Measurements from ENCODE around the gene TGFB1I1. TPM values are rescaled to one million over a fixed set of nuclear protein-coding genes. Genes with fewer than 3 reads are reported as not detected.

The TGFB1I1 gene
- polyA plus RNA-seq (2012; ENCODE audit: low read depth, missing spikeins): 1.5 TPM

- TF ChIP-seq POLR2AphosphoS5 (IDR thresholded peaks at IDR 0.05; ENCODE audit: low read depth, low read length): no peak
- TF ChIP-seq POLR2A (IDR thresholded peaks at IDR 0.05; ENCODE audit: low read depth, low read length): no peak
- TF ChIP-seq PAX5 (IDR thresholded peaks at IDR 0.05; ENCODE audit: insufficient read depth, low read length, severe bottlenecking): no peak
- TF ChIP-seq SPI1 (IDR thresholded peaks at IDR 0.05; ENCODE audit: low read depth, low read length): no peak
- TF ChIP-seq TAF1 (IDR thresholded peaks at IDR 0.05; ENCODE audit: low read depth, low read length): no peak
- no peak for TF ChIP-seq POU2F2 (IDR thresholded peaks at IDR 0.05; ENCODE audit: low read depth, low read length)
- no peak for DNase-seq (ENCODE audit: insufficient read length, low spot score)
- FAIRE-seq: no peak
These were observed at the start of gene TGFB1I1 for GRCh38 chr16:31471875-31472708. Gene TGFB1I1, plus strand, starts transcription at chr16:31472152. Its CDS starts 37 bp downstream, at chr16:31472189.

GRCh38 chr16:31423241-31423640 lies 48.7 kb upstream of the TGFB1I1 start:
- TF ChIP-seq POLR2A (IDR thresholded peaks at IDR 0.05; ENCODE audit: low read depth, low read length): no peak
- no peak for TF ChIP-seq TAF1 (IDR thresholded peaks at IDR 0.05; ENCODE audit: low read depth, low read length)
- TF ChIP-seq POU2F2 (IDR thresholded peaks at IDR 0.05; ENCODE audit: low read depth, low read length): no peak
- TF ChIP-seq POLR2AphosphoS5 (IDR thresholded peaks at IDR 0.05; ENCODE audit: low read depth, low read length): no peak
- no peak for TF ChIP-seq SPI1 (IDR thresholded peaks at IDR 0.05; ENCODE audit: low read depth, low read length)
- no peak for TF ChIP-seq PAX5 (IDR thresholded peaks at IDR 0.05; ENCODE audit: insufficient read depth, low read length, severe bottlenecking)
- FAIRE-seq (no peak), DNase-seq (ENCODE audit: insufficient read length, low spot score) (no peak)

GRCh38 chr16:31423801-31424200 lies 48.2 kb upstream of the TGFB1I1 start:
- FAIRE-seq (no peak), DNase-seq (ENCODE audit: insufficient read length, low spot score) (no peak)

GRCh38 chr16:31427441-31428278 lies 44.3 kb upstream of the TGFB1I1 start:
- FAIRE-seq (no peak), DNase-seq (ENCODE audit: insufficient read length, low spot score) (no peak)
- TF ChIP-seq TAF1 (IDR thresholded peaks at IDR 0.05; ENCODE audit: low read depth, low read length): no peak

More at GRCh38 chr16:31423801-31424200, 48.2 kb upstream of the TGFB1I1 start:
- TF ChIP-seq TAF1 (IDR thresholded peaks at IDR 0.05; ENCODE audit: low read depth, low read length) (no peak), POU2F2 (IDR thresholded peaks at IDR 0.05; ENCODE audit: low read depth, low read length) (no peak), SPI1 (IDR thresholded peaks at IDR 0.05; ENCODE audit: low read depth, low read length) (no peak), POLR2AphosphoS5 (IDR thresholded peaks at IDR 0.05; ENCODE audit: low read depth, low read length) (no peak), PAX5 (IDR thresholded peaks at IDR 0.05; ENCODE audit: insufficient read depth, low read length, severe bottlenecking) (no peak), POLR2A (IDR thresholded peaks at IDR 0.05; ENCODE audit: low read depth, low read length) (no peak)

- TF ChIP-seq POLR2A (IDR thresholded peaks at IDR 0.05; ENCODE audit: low read depth, low read length) (no peak), TAF1 (IDR thresholded peaks at IDR 0.05; ENCODE audit: low read depth, low read length) (no peak), SPI1 (IDR thresholded peaks at IDR 0.05; ENCODE audit: low read depth, low read length) (no peak), PAX5 (IDR thresholded peaks at IDR 0.05; ENCODE audit: insufficient read depth, low read length, severe bottlenecking) (no peak), POLR2AphosphoS5 (IDR thresholded peaks at IDR 0.05; ENCODE audit: low read depth, low read length) (no peak), POU2F2 (IDR thresholded peaks at IDR 0.05; ENCODE audit: low read depth, low read length) (no peak)
- FAIRE-seq: no peak
- no peak for DNase-seq (ENCODE audit: insufficient read length, low spot score)
These were observed 43.7 kb upstream of the TGFB1I1 start, which contains the start of gene COX6A2 for GRCh38 chr16:31428279-31428597. Gene COX6A2, minus strand, starts transcription at chr16:31428360. Its CDS starts 35 bp downstream, at chr16:31428325.

- DNase-seq (ENCODE audit: insufficient read length, low spot score): no peak
- no peak for FAIRE-seq
- no peak for TF ChIP-seq SPI1 (IDR thresholded peaks at IDR 0.05; ENCODE audit: low read depth, low read length)
- TF ChIP-seq TAF1 (IDR thresholded peaks at IDR 0.05; ENCODE audit: low read depth, low read length): no peak
- TF ChIP-seq POLR2AphosphoS5 (IDR thresholded peaks at IDR 0.05; ENCODE audit: low read depth, low read length): no peak
- no peak for TF ChIP-seq PAX5 (IDR thresholded peaks at IDR 0.05; ENCODE audit: insufficient read depth, low read length, severe bottlenecking)
- no peak for TF ChIP-seq POU2F2 (IDR thresholded peaks at IDR 0.05; ENCODE audit: low read depth, low read length)
These were observed 43.2 kb upstream of the TGFB1I1 start for GRCh38 chr16:31428638-31429247.

- DNase-seq (ENCODE audit: insufficient read length, low spot score) (no peak), FAIRE-seq (no peak)
- TF ChIP-seq POLR2AphosphoS5 (IDR thresholded peaks at IDR 0.05; ENCODE audit: low read depth, low read length): no peak
- TF ChIP-seq POLR2A (IDR thresholded peaks at IDR 0.05; ENCODE audit: low read depth, low read length): no peak
- no peak for TF ChIP-seq PAX5 (IDR thresholded peaks at IDR 0.05; ENCODE audit: insufficient read depth, low read length, severe bottlenecking)
- no peak for TF ChIP-seq SPI1 (IDR thresholded peaks at IDR 0.05; ENCODE audit: low read depth, low read length)
- no peak for TF ChIP-seq TAF1 (IDR thresholded peaks at IDR 0.05; ENCODE audit: low read depth, low read length)
- TF ChIP-seq POU2F2 (IDR thresholded peaks at IDR 0.05; ENCODE audit: low read depth, low read length): no peak
These were observed 42.6 kb upstream of the TGFB1I1 start for GRCh38 chr16:31429314-31429713.

- DNase-seq (ENCODE audit: insufficient read length, low spot score) (no peak), FAIRE-seq (no peak)
- TF ChIP-seq POLR2A (IDR thresholded peaks at IDR 0.05; ENCODE audit: low read depth, low read length) (no peak), POU2F2 (IDR thresholded peaks at IDR 0.05; ENCODE audit: low read depth, low read length) (no peak), PAX5 (IDR thresholded peaks at IDR 0.05; ENCODE audit: insufficient read depth, low read length, severe bottlenecking) (no peak), POLR2AphosphoS5 (IDR thresholded peaks at IDR 0.05; ENCODE audit: low read depth, low read length) (no peak), TAF1 (IDR thresholded peaks at IDR 0.05; ENCODE audit: low read depth, low read length) (no peak), SPI1 (IDR thresholded peaks at IDR 0.05; ENCODE audit: low read depth, low read length) (no peak)
These were observed 42.2 kb upstream of the TGFB1I1 start for GRCh38 chr16:31429796-31430195.

Measured in GM12891 (cell line).